Right atrium auricular region (tissue), 2 donors: ENCODE measurements around the gene IER3. TPM values are rescaled to one million over a fixed set of nuclear protein-coding genes. Genes with fewer than 3 reads are reported as not detected.

ENCODE experiments used
- DNase-seq: peaks from one replicate; pipeline ENCODE4 v3.0.0-alpha.2; 2019; ENCODE audit warnings: low spot score
- H3K27ac ChIP-seq, 2 donors: fragments of 200-600 bp; sonication (generic); 1 replicate in 1 of 2; 2 replicates in 1 of 2; pipeline ENCODE4 v1.5.1; 2016 to 2019
- H3K27me3 ChIP-seq, 2 donors: fragments of 200-600 bp; sonication (generic); one replicate each; pipeline versions ENCODE4 v1.5.1 to v1.6.0; 2017 to 2019
- H3K36me3 ChIP-seq: fragments of 200-600 bp; sonication (generic); one replicate; pipeline ENCODE4 v1.5.1; 2016
- H3K4me1 ChIP-seq, 2 donors: fragments of 200-600 bp; sonication (generic); one replicate each; pipeline versions ENCODE4 v1.5.1 to v1.6.0; 2017 to 2019
- H3K4me3 ChIP-seq, 2 donors: fragments of 200-600 bp; sonication (generic); 1 replicate in 1 of 2; 2 replicates in 1 of 2; pipeline ENCODE4 v1.5.1; 2017 to 2019; ENCODE audit warnings: mild to moderate bottlenecking in 1 of 2, moderate library complexity in 1 of 2
- H3K9me3 ChIP-seq, 2 donors: fragments of 200-600 bp; sonication (generic); one replicate each; pipeline ENCODE4 v1.5.1; 2019
- total RNA-seq, 2 donors: library from RNA; depleted of rRNA; stranded (reverse); fragments of >200 nt; gene quantifications; one replicate each; pipeline ENCODE4 v1.1.0, GENCODE V29; 2016
- TF ChIP-seq, protein P1 (sequence below), 2 donors: fragments of 200-600 bp; sonication (generic); IDR thresholded peaks; one replicate each; pipeline ENCODE4 v1.5.1; 2019; ENCODE audit warnings: antibody characterized with exemption in 2 of 2

IER3 gene
- total RNA-seq, 2 donors from 2014 or later = 43.6 to 144 TPM

DNA sequence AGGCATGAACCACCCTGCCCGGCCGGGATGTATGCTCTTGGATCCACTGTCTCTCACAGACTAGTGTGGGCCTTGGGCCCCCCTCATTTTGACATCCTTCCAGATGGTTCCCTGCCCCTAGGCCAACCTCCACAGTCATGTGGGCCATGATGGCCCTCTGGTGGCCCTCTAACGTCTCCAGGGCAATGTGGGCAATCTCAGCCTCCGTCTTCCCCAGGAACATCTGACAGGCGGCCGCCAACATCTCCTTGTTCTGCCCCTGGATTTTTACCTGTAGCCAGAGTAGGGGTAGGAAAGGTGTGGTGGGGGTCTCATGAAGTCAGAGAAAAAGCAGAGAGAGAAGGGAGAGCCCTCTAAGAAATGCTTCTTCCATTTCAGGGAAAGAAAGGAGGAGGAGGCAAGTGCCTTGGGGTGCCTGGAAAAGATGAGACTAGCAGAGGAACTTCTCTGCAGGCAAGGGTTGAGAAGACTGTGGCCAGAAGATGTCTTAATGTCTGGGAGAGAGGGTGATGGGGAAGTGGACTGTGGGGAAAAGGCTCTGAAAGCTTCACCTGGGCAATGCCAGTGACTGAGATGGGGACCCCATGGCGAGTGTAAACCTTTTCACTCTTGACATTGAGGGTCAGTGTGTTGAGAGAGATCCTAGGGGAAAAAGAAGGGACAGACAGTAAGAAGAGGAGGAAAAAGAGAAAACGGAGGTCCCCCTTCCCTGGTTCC is 3.1 kb downstream of the IER3 start:
- H3K27ac ChIP-seq = peak overlapping the region; percentile 94 to 95
- TF ChIP-seq, protein P1, sequence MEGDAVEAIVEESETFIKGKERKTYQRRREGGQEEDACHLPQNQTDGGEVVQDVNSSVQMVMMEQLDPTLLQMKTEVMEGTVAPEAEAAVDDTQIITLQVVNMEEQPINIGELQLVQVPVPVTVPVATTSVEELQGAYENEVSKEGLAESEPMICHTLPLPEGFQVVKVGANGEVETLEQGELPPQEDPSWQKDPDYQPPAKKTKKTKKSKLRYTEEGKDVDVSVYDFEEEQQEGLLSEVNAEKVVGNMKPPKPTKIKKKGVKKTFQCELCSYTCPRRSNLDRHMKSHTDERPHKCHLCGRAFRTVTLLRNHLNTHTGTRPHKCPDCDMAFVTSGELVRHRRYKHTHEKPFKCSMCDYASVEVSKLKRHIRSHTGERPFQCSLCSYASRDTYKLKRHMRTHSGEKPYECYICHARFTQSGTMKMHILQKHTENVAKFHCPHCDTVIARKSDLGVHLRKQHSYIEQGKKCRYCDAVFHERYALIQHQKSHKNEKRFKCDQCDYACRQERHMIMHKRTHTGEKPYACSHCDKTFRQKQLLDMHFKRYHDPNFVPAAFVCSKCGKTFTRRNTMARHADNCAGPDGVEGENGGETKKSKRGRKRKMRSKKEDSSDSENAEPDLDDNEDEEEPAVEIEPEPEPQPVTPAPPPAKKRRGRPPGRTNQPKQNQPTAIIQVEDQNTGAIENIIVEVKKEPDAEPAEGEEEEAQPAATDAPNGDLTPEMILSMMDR (IDR thresholded peaks at IDR 0.05) = no peak
- no peaks in the 10 kb centered on the region for H3K9me3 ChIP-seq
- H3K4me1 ChIP-seq = peaks cover 0 to 56% of the 10 kb centered on the region in 2 donors
- H3K36me3 ChIP-seq = peaks cover 50% of the 10 kb centered on the region
- no peak for DNase-seq
- peak overlapping the region; percentile 79 to 90 for H3K4me3 ChIP-seq
- H3K27me3 ChIP-seq = no peaks in the 10 kb centered on the region

DNA sequence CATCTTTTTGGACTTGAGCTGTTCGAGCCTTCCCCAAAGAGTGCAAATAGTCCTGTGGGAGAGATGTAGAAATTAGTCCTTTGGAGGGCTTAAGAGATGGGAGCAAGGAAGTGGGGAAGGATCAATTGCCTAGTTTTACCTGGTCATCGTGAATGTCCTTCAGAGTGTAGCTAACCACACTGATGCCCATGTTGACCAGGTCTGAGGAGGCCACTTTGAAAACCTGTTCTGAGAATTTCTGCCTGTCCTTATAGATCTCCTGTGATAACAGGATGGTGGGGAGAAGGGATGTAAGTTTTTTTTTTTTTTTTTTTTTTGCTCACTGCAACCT is 3.8 kb downstream of the IER3 start:
- Histone ChIP-seq H3K9me3 (no peaks in the 10 kb centered on the region), H3K27me3 (no peaks in the 10 kb centered on the region), H3K36me3 (peaks cover 58% of the 10 kb centered on the region), H3K4me1 (peaks cover 0 to 56% of the 10 kb centered on the region in 2 donors), H3K27ac (peak overlapping the region; percentile 15 to 94), H3K4me3 (no peak overlapping the region)
- TF ChIP-seq, protein P1 (IDR thresholded peaks at IDR 0.05) = no peak
- DNase-seq = no peak

DNA sequence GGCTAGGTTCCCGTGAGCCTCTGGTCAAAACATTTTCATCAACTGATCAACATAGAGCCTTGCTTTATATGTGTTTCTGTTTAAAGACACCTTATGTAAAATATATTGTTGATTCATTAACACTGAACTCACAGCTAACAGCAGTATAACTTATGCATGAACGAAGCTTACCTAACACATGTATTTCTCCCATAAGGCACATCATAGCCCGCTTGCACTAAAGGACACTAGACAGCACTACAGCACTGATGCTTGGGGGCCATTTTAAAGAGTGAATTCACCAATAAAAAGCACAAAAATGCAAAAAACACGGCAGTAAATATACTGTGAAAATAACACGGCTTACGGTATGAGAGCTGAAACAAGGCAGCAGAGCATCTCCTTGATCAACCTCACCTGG is 5.8 kb downstream of the IER3 start:
- Histone ChIP-seq H3K4me1 (peaks cover 0 to 47% of the 10 kb centered on the region in 2 donors), H3K9me3 (no peaks in the 10 kb centered on the region), H3K36me3 (peaks cover 76% of the 10 kb centered on the region), H3K4me3 (no peak overlapping the region), H3K27ac (no peak overlapping the region), H3K27me3 (no peaks in the 10 kb centered on the region)
- TF ChIP-seq, protein P1 (IDR thresholded peaks at IDR 0.05) = no peak
- no peak for DNase-seq

DNA sequence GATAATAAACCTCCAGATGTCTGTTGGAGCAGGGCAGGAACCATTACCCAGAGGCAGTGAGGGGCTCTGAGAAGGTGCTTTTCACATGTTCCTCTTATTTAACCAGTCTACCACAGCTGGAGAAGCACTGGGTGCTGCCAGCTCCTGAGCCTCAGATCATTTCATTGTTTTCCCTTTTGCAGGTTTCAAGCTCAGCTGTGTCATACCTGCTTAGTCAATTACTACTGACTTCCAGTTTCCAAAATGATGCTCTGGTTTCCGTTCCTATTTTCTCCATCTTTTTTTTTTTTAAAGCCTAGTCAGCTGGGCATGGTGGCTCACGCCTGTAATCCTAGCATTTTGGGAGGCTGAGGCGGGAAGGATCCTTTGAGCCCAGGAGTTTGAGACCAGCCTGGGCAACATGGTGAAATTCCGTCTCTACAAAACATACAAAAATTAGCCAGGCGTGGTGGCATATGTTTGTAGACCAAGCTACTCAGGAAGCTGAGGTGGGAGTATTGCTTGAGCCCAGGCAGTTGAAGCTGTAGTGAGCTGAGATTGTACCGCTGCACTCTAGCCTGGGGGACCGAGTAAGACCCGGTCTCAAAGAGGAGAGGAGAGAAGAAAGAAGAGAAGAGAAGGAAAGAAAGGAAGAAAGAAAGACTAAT is 8.6 kb downstream of the IER3 start:
- DNase-seq = no peak
- TF ChIP-seq, protein P1 (IDR thresholded peaks at IDR 0.05) = no peak
- Histone ChIP-seq H3K36me3 (peaks cover 95% of the 10 kb centered on the region), H3K4me1 (peaks cover 0 to 39% of the 10 kb centered on the region in 2 donors), H3K4me3 (no peak overlapping the region), H3K27ac (no peak overlapping the region), H3K9me3 (no peaks in the 10 kb centered on the region), H3K27me3 (no peaks in the 10 kb centered on the region)

DNA sequence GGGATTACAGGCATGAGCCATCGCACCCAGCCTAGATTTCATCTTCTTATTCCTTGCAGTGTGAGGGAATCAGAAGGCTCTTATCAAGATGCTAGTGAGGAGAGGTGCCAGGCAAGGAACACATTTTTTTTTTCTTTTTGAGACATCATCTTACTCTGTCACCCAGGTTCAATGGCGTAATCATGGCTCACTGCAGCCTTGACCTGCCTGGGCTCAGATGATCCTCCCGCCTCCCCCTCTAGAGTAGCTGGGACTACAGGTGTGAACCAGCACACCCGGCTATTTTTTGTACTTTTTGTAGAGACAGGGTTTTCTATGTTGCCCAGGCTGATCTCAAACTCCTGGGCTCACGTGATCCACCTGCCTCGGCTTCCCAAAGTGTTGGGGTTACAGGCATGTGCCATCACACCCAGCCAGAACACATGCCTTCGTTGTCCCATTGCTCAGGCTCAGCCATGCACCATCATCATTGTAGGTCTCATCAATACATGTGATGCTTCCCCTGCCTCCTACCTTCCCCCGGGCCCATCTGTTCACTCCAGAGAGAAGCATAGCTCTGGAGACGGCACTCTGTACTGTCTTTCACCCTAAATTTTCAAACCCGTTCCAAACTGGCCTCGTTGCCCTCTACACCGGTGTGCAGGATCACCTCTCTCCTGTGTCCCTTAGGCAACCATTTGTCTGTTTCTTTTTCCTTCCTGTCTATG is 12.0 kb downstream of the IER3 start:
- no peak for DNase-seq
- H3K4me1 ChIP-seq = peaks cover 0 to 17% of the 10 kb centered on the region in 2 donors

More for the DNA sequence above, 12.0 kb downstream of the IER3 start:
- H3K27me3 ChIP-seq = no peaks in the 10 kb centered on the region
- no peaks in the 10 kb centered on the region for H3K9me3 ChIP-seq
- TF ChIP-seq, protein P1 (IDR thresholded peaks at IDR 0.05) = no peak
- no peak overlapping the region for H3K27ac ChIP-seq
- peaks cover 94% of the 10 kb centered on the region for H3K36me3 ChIP-seq
- no peak overlapping the region for H3K4me3 ChIP-seq
